NCI-H345 treated with DMSO at 0.1 percent for 48 hours (cell line): Measurements from ENCODE around the gene AKR1E2.
A peak's percentile ranks its signal among the peaks of the same experiment; 100 is the strongest.

ENCODE experiments used
- DNase-seq: peaks from one replicate; lab custom pipeline; 2025; ENCODE audit not compliant: unreplicated experiment; lab: John Stamatoyannopoulos, UW

The AKR1E2 gene

GRCh38 chr10:4843525-4844180 is 17.6 kb downstream of the AKR1E2 start:
- DNase-seq, result no peak

DNA sequence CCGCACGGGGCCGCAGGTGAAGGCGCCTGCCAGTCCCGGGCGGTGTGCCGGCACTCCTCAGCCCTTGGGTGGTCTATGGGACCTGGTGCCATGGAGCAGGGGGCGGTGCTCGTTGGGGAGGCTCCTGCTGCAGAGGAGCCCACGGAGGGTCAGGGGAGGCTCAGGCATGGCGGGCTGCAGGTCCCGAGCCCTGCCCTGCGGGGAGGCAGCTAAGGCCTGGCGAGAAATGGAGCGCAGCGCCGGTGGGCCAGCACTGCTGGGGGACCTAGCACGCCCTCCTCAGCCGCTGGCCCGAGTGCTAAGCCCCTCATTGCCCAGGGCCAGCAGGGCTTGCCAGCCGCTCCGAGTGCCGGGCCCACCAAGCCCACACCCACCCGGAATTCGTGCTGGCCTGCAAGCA is 18.9 kb downstream of the AKR1E2 start:
- DNase-seq, result no peak

- no peak for DNase-seq
Observed at GRCh38 chr10:4845766-4846165, 19.8 kb downstream of the AKR1E2 start.

- no peak for DNase-seq
Observed at GRCh38 chr10:4846775-4847174, 20.8 kb downstream of the AKR1E2 start.

- no peak for DNase-seq
Observed at GRCh38 chr10:4847561-4848355, 21.8 kb downstream of the AKR1E2 start.

- DNase-seq, result no peak
Observed at GRCh38 chr10:4848356-4849041, 22.5 kb downstream of the AKR1E2 start.

DNA sequence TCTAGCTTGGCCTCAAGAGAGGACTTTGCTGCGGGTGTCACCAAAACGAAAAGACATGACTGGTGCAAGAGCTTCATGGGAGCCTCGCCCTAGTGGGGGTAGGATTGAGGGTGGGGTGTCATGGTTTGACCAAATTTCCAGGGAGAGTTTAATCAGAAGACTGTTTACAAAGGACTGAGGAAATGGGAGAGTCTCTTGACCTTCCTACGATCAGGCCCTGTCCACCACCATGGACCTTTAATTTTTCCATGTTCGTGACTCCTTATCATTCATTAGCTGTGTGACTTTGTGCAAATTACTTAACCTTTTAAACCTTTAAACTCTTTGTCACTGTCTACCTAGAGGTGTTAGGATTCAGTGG is 23.0 kb downstream of the AKR1E2 start:
- DNase-seq, result no peak

DNA sequence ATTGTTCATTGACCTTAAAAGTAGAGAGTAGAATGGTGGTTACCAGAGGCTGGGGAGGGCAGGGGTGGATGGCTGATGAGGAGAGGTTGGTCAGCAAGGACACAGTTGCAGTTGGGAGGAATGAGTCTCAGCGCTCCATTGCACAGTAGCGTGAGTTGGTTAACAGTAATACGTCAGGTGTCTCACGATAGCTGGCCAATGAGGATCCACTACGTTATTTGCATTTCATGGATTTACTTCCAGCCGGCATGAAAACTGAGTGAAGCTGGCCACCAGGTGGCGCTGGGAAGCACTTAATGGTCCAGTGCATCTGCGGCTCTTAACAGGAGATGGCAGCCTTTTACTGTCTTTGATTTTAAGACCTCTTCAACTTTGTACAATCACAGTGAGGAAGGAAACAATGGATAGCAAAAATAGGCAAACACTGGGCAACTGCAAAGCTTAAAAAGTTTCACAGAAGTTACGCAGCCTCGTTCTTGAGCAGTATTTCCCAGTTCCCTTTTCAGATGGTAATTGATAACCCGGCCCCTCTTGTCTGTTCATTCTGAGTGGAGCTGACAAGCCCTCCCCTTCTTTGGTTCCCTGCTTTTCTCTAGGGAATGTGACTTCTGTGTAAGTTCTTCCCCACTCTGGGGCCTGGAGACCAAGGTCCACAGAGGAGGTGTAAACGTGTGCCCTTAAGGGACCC is 23.7 kb downstream of the AKR1E2 start:
- peak; percentile 68 for DNase-seq

DNA sequence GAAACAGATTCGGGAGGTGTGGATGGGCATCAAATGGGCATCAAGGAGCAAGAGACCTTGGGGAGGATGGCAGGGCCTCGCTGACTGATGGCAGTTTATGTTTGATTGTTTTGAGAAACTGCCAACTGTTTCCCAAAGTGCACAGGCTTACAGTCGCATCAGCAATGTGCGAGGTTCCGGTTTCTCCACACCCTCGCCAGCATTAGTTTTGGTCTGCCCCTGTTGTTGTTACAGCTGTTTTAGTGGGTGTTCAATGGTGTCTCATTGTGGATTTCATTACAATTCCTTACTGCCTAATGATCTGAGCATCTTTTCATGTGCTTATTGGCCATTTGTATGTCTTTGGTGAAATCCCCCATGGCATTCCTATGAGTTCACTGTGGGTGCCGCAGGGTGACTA is 24.4 kb downstream of the AKR1E2 start:
- DNase-seq, result no peak

DNA sequence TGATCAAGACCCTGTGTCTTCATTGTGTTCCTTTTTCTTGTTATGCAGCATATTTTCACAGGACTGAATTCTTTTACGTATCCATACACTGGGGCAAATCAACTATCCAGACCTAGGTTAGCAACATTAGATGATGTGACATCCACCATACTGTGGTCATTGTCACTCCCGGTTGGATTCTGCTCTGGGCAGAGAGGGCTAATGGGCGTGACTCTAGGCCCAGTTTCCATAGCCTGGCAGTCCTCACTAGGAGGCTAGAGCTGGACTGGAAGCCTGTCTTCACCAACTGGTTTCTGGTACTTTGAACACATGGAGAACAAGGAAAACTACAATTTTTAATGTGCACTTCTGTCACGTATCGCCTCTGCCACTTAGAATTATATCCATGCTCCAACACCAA is 25.2 kb downstream of the AKR1E2 start:
- DNase-seq, result no peak

GRCh38 chr10:4851846-4852245 is 25.8 kb downstream of the AKR1E2 start:
- no peak for DNase-seq

DNA sequence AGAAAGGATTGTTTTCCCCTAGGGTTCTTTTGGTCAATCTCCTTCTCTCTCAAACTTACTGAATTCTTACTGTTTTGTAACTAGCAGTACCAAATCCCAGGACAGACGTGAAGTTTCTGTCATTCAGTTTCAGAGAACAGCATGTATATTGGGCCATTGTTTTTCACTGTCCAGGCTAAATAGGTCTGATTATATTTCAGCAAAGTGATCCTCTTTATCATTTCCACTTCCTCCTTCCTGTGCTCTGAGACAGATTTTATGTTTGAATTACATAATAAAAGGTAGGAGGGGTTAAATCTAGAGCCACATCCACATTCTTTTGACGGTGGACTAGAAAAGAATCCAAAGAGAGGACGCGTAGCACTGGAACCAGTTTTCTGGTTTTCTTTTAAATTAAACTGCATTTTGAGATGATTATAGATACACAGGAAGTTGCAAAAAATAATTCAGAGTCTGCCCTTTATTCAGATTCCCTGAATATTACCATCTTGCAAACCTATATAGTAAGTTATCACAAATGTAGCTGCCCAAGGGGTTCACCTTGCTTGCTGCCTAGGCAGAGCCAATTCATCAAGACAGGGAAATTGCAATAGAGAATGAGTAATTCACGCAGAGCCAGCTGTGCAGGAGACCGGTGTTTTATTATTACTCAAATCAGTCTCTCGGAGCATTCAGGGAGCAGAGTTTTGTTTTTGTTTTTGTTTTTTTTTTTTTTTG is 40.1 kb downstream of the AKR1E2 start:
- no peak for DNase-seq

GRCh38 chr10:4867109-4867519 is 41.1 kb downstream of the AKR1E2 start:
- DNase-seq, result no peak

- no peak for DNase-seq
Observed at GRCh38 chr10:4867520-4868356, 41.7 kb downstream of the AKR1E2 start.

GRCh38 chr10:4868357-4868657 is 42.3 kb downstream of the AKR1E2 start:
- no peak for DNase-seq

DNA sequence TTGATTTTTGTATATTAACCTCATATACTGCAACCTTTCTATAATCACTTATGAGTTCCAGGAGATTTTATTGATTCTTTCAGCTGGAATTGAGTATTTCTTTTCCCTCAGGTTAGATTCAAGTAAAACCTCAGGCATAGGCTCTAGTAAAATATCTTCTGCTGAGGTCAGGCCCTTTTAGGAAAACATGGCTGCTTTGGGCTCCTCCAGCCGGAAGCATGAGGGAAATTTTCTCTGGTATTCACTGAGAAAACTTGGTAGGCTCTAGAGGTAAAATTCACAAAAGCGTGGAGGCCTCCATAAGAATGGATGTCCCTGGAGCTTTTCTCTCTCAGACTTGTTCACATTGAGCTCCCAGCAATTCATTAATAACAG is 56.7 kb downstream of the AKR1E2 start:
- DNase-seq, result no peak

DNA sequence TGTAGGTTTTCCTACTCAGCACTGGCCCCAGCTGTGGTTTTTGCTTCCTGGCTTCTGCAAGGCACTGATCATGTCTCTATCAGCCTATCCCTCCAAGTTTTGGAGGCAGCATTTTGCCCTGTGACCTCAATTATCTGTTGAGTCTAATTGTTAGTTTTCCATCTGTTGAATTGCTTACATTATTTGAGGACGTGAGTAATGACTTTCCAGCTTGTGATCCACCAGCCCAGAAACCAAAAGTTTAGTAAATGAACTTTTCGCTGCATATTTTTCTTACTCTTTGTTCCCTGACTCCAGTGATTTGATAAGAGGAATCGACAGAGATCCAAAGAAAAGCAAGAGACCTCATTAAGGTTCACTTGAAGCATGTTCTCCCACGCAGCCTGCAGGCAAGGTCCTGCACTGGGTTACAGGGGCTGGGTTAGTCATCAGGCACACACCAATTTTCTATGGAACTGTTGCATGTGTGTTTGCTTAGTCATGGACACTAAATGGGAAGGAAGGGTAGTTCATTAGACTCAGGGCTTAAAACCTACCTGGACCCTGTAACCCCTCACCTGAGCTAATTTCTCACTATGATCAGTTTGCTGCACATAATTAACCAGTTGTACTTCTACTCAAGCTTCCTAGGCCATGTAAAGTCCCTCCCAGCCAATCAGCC is 57.2 kb downstream of the AKR1E2 start:
- no peak for DNase-seq

DNA sequence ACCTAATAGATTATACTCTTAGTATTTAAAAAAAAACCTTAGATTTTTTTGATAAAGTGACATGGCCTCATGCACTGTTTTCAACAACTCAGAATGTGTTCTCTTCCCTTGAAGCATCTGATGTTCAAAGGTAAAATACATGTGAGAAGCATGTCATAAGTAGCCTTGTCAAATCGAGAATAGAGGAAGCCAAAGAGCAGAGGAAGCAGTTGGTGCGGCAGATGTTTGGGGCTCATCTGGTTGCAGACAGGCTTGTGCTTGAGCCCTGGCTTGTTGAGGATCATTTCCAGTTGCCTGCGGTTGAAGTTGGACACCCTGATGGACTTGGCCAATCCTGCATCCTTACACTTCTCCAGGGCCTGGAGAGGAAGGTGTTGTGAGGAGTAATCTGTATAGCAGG is 59.2 kb downstream of the AKR1E2 start:
- no peak for DNase-seq

GRCh38 chr10:4887501-4887900 is 61.5 kb downstream of the AKR1E2 start:
- no peak for DNase-seq

DNA sequence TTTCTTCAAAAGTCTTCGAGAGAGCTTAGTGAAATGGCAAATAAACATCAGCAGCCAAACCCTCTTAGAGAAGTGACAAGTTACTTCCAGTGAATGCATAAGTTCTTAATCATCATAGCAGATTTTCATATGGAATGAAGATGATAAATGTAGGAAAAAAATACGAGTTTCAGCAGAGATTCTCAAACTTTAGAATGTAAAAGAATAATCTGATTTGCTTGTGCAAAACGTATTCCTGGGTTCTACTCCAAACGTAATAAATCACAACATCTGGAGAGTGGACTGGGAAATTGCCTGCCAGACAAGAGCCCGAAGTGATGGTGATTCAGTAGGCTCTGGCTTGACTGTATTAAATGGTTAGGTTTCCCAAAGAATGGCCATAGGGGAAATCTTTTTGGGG is 62.2 kb downstream of the AKR1E2 start:
- no peak for DNase-seq
